GM23338 (cell line): ENCODE measurements around the gene ASPDH. TPM values are rescaled to one million over a fixed set of nuclear protein-coding genes. Genes with fewer than 3 reads are reported as not detected.

Experiments used
- ATAC-seq: fragments of 200-7000 bp; cut with Tn5 transposase; 3 replicates; pipeline ENCODE4 v1.9.1; 2020
- DNase-seq: peaks from one replicate; pipeline ENCODE4 v3.0.0-alpha.2; 2015; ENCODE audit warnings: low spot score
- H2AFZ ChIP-seq: fragments of 200-600 bp; sonication (generic); 2 replicates; pipeline ENCODE4 v1.8.0; 2016; ENCODE audit warnings: antibody characterized with exemption, mild to moderate bottlenecking, moderate library complexity
- H3F3A ChIP-seq: fragments of 200-600 bp; sonication (generic); replicated peaks from 2 replicates; pipeline ENCODE4 v1.8.0; 2017; ENCODE audit warnings: antibody characterized with exemption, mixed run types, low read depth
- H3K27ac ChIP-seq: fragments of 200-600 bp; sonication (generic); 2 replicates; pipeline ENCODE4 v1.6.1; 2016; ENCODE audit warnings: low read depth
- H3K27me3 ChIP-seq: fragments of 200-600 bp; sonication (generic); 2 replicates; pipeline ENCODE4 v1.8.0; 2016; ENCODE audit warnings: mild to moderate bottlenecking, mixed run types, moderate library complexity; ENCODE audit not compliant: insufficient read depth
- H3K36me3 ChIP-seq: fragments of 200-600 bp; sonication (generic); 2 replicates; pipeline ENCODE4 v1.8.0; 2016; ENCODE audit warnings: mild to moderate bottlenecking; ENCODE audit not compliant: insufficient read depth
- H3K4me1 ChIP-seq: fragments of 200-600 bp; sonication (generic); 2 replicates; pipeline ENCODE4 v1.8.0; 2016; ENCODE audit warnings: mild to moderate bottlenecking, moderate library complexity; ENCODE audit not compliant: insufficient read depth
- H3K4me2 ChIP-seq: fragments of 200-600 bp; sonication (generic); 2 replicates; pipeline ENCODE4 v1.7.1; 2017; ENCODE audit warnings: mixed run types
- H3K4me3 ChIP-seq: fragments of 200-600 bp; sonication (generic); 2 replicates; pipeline ENCODE4 v1.6.1; 2016; ENCODE audit warnings: mixed run types
- H3K79me2 ChIP-seq: fragments of 200-600 bp; sonication (generic); replicated peaks from 2 replicates; pipeline ENCODE4 v1.8.0; 2017; ENCODE audit warnings: mild to moderate bottlenecking; ENCODE audit not compliant: insufficient read depth
- H3K9me2 ChIP-seq: fragments of 200-600 bp; sonication (generic); 2 replicates; pipeline ENCODE4 v1.8.0; 2017; ENCODE audit not compliant: insufficient read depth
- H4K20me1 ChIP-seq: fragments of 200-600 bp; sonication (generic); replicated peaks from 2 replicates; pipeline ENCODE4 v1.8.0; 2017; ENCODE audit warnings: mild to moderate bottlenecking; ENCODE audit not compliant: insufficient read depth
- H3K27ac Mint-ChIP-seq: 2 replicates; pipeline ENCODE4 v1.8.0; 2020; ENCODE audit warnings: inconsistent platforms, mild to moderate bottlenecking, moderate library complexity, mixed read lengths
- H3K27me3 Mint-ChIP-seq: 3 replicates; pipeline ENCODE4 v1.8.0; 2022; ENCODE audit warnings: low read depth, mild to moderate bottlenecking, moderate library complexity, mixed read lengths, inconsistent platforms; ENCODE audit not compliant: insufficient read depth, poor library complexity
- H3K36me3 Mint-ChIP-seq: 3 replicates; pipeline ENCODE4 v1.8.0; 2021; ENCODE audit warnings: low read depth, mild to moderate bottlenecking, inconsistent platforms, moderate library complexity, mixed read lengths
- H3K4me1 Mint-ChIP-seq: 3 replicates; pipeline ENCODE4 v1.8.0; 2020; ENCODE audit warnings: mild to moderate bottlenecking, inconsistent platforms, mixed read lengths
- H3K4me3 Mint-ChIP-seq: 3 replicates; pipeline ENCODE4 v1.8.0; 2021; ENCODE audit warnings: moderate library complexity, mild to moderate bottlenecking, inconsistent platforms, mixed read lengths
- H3K9me3 Mint-ChIP-seq: 3 replicates; pipeline ENCODE4 v1.8.0; 2020; ENCODE audit warnings: moderate library complexity, mild to moderate bottlenecking, inconsistent platforms, mixed read lengths
- EZH2phosphoT487 ChIP-seq: fragments of 200-600 bp; sonication (generic); IDR thresholded peaks from one replicate; pipeline ENCODE4 v1.8.1; 2018; ENCODE audit warnings: antibody characterized with exemption; ENCODE audit not compliant: unreplicated experiment
- JUNB ChIP-seq: IDR thresholded peaks from one replicate; pipeline ENCODE4 v1.6.1; 2016; ENCODE audit warnings: antibody characterized with exemption; ENCODE audit not compliant: unreplicated experiment
- NANOG ChIP-seq: IDR thresholded peaks from 2 replicates; pipeline ENCODE4 v1.6.1; 2016; ENCODE audit warnings: antibody characterized with exemption, borderline replicate concordance
- POLR2AphosphoS5 ChIP-seq: IDR thresholded peaks from 2 replicates; pipeline ENCODE4 v1.6.1; 2016; ENCODE audit warnings: antibody characterized with exemption, low read depth
- REST ChIP-seq: IDR thresholded peaks from one replicate; pipeline ENCODE4 v1.6.1; 2018; ENCODE audit warnings: antibody characterized with exemption; ENCODE audit not compliant: unreplicated experiment
- STAT1 ChIP-seq: IDR thresholded peaks from one replicate; pipeline ENCODE4 v1.6.1; 2016; ENCODE audit warnings: antibody characterized with exemption; ENCODE audit not compliant: unreplicated experiment
- ZNF114 ChIP-seq: fragments of 250-450 bp; sonication (Bioruptor Pico); IDR thresholded peaks from 2 replicates; pipeline ENCODE4 v1.5.0; 2020; ENCODE audit warnings: mild to moderate bottlenecking, moderate library complexity
- ZNF331 ChIP-seq: fragments of 250-450 bp; sonication (Bioruptor Pico); IDR thresholded peaks from 2 replicates; pipeline ENCODE4 v1.5.0; 2020; ENCODE audit warnings: low read depth, mild to moderate bottlenecking, moderate library complexity
- polyA plus RNA-seq: library from polyadenylated mRNA; unstranded; fragments of >200 nt; fragmentation: Nextera tagmentation; extraction: Ambion mirVana; gene quantifications from 2 replicates; pipeline ENCODE4 v1.2.1, GENCODE V29; 2016
- total RNA-seq: library from RNA; depleted of rRNA; stranded (reverse); fragments of >200 nt; shearing (Covaris generic); gene quantifications from 2 replicates; pipeline ENCODE4 v1.2.3, GENCODE V29; 2014
- TF ChIP-seq, protein P1 (sequence below): IDR thresholded peaks from 2 replicates; pipeline ENCODE4 v1.6.1; 2016; ENCODE audit warnings: antibody characterized with exemption
- TF ChIP-seq, protein P2 (sequence below): fragments of 250-450 bp; sonication (Bioruptor Pico); IDR thresholded peaks from 2 replicates; pipeline ENCODE4 v1.5.0; 2020; ENCODE audit warnings: mild to moderate bottlenecking, moderate library complexity
- TF ChIP-seq, protein P3 (sequence below), 2 experiments: fragments of 200-600 bp in 1 of 2; sonication (generic) in 1 of 2; conservative IDR thresholded peaks; 2 replicates each; pipeline versions ENCODE4 v1.5.1 to v1.6.1; 2016 to 2017; ENCODE audit warnings: antibody characterized with exemption in 2 of 2, low read depth in 2 of 2, mild to moderate bottlenecking in 2 of 2, moderate library complexity in 1 of 2

Gene ASPDH
- total and polyA plus RNA-seq, 2 experiments from 2014 or later = not detected

GRCh38 chr19:50488389-50489194 lies 25.1 kb downstream of the ASPDH start:
- DNase-seq = no peak
- Mint-ChIP-seq H3K4me3 (no peak overlapping the region), H3K27me3 (peaks cover 5% of the 10 kb centered on the region), H3K36me3 (peaks cover 57% of the 10 kb centered on the region), H3K9me3 (peaks cover 99% of the 10 kb centered on the region), H3K27ac (no peak overlapping the region), H3K4me1 (no peaks in the 10 kb centered on the region; the same call in 2 of the 3 replicates)
- peaks cover 19% of the 10 kb centered on the region; the same call in 1 of the 2 replicates for H3K4me1 ChIP-seq
- no peaks in the 10 kb centered on the region for H3K9me2 ChIP-seq
- no peak overlapping the region for H3K27ac ChIP-seq
- no peaks in the 10 kb centered on the region for H4K20me1 ChIP-seq
- H3K4me3 ChIP-seq = no peak overlapping the region; the same call in 1 of the 2 replicates
- ATAC-seq = no peak
- H2AFZ ChIP-seq = no peak overlapping the region
- 0 out of 2 replicates have a peak, but pooled peaks cover 4% of the 10 kb centered on the region for H3F3A ChIP-seq
- H3K36me3 ChIP-seq = peaks cover 9% of the 10 kb centered on the region
- H3K79me2 ChIP-seq = no peaks in the 10 kb centered on the region
- peak overlapping the region; percentile 69; the same call in 1 of the 2 replicates for H3K4me2 ChIP-seq
- H3K27me3 ChIP-seq = peaks cover 69% of the 10 kb centered on the region
- no peak for TF ChIP-seq POLR2AphosphoS5
- TF ChIP-seq, protein P1, sequence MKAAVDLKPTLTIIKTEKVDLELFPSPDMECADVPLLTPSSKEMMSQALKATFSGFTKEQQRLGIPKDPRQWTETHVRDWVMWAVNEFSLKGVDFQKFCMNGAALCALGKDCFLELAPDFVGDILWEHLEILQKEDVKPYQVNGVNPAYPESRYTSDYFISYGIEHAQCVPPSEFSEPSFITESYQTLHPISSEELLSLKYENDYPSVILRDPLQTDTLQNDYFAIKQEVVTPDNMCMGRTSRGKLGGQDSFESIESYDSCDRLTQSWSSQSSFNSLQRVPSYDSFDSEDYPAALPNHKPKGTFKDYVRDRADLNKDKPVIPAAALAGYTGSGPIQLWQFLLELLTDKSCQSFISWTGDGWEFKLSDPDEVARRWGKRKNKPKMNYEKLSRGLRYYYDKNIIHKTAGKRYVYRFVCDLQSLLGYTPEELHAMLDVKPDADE = no peak
- no peak for TF ChIP-seq ZNF331 (CRISPR knock-in tag)
- TF ChIP-seq REST = no peak
- TF ChIP-seq, protein P2, sequence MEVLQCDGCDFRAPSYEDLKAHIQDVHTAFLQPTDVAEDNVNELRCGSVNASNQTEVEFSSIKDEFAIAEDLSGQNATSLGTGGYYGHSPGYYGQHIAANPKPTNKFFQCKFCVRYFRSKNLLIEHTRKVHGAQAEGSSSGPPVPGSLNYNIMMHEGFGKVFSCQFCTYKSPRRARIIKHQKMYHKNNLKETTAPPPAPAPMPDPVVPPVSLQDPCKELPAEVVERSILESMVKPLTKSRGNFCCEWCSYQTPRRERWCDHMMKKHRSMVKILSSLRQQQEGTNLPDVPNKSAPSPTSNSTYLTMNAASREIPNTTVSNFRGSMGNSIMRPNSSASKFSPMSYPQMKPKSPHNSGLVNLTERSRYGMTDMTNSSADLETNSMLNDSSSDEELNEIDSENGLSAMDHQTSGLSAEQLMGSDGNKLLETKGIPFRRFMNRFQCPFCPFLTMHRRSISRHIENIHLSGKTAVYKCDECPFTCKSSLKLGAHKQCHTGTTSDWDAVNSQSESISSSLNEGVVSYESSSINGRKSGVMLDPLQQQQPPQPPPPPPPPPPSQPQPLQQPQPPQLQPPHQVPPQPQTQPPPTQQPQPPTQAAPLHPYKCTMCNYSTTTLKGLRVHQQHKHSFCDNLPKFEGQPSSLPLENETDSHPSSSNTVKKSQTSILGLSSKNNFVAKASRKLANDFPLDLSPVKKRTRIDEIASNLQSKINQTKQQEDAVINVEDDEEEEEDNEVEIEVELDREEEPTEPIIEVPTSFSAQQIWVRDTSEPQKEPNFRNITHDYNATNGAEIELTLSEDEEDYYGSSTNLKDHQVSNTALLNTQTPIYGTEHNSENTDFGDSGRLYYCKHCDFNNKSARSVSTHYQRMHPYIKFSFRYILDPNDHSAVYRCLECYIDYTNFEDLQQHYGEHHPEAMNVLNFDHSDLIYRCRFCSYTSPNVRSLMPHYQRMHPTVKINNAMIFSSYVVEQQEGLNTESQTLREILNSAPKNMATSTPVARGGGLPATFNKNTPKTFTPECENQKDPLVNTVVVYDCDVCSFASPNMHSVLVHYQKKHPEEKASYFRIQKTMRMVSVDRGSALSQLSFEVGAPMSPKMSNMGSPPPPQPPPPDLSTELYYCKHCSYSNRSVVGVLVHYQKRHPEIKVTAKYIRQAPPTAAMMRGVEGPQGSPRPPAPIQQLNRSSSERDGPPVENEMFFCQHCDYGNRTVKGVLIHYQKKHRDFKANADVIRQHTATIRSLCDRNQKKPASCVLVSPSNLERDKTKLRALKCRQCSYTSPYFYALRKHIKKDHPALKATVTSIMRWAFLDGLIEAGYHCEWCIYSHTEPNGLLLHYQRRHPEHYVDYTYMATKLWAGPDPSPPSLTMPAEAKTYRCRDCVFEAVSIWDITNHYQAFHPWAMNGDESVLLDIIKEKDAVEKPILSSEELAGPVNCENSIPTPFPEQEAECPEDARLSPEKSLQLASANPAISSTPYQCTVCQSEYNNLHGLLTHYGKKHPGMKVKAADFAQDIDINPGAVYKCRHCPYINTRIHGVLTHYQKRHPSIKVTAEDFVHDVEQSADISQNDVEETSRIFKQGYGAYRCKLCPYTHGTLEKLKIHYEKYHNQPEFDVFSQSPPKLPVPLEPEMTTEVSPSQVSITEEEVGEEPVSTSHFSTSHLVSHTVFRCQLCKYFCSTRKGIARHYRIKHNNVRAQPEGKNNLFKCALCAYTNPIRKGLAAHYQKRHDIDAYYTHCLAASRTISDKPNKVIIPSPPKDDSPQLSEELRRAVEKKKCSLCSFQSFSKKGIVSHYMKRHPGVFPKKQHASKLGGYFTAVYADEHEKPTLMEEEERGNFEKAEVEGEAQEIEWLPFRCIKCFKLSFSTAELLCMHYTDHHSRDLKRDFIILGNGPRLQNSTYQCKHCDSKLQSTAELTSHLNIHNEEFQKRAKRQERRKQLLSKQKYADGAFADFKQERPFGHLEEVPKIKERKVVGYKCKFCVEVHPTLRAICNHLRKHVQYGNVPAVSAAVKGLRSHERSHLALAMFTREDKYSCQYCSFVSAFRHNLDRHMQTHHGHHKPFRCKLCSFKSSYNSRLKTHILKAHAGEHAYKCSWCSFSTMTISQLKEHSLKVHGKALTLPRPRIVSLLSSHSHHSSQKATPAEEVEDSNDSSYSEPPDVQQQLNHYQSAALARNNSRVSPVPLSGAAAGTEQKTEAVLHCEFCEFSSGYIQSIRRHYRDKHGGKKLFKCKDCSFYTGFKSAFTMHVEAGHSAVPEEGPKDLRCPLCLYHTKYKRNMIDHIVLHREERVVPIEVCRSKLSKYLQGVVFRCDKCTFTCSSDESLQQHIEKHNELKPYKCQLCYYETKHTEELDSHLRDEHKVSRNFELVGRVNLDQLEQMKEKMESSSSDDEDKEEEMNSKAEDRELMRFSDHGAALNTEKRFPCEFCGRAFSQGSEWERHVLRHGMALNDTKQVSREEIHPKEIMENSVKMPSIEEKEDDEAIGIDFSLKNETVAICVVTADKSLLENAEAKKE (CRISPR knock-in tag) = no peak
- no peak for TF ChIP-seq ZNF114
- TF ChIP-seq JUNB = no peak
- no peak for TF ChIP-seq NANOG
- no peak for TF ChIP-seq EZH2phosphoT487
- TF ChIP-seq STAT1 = no peak
- TF ChIP-seq, protein P3, sequence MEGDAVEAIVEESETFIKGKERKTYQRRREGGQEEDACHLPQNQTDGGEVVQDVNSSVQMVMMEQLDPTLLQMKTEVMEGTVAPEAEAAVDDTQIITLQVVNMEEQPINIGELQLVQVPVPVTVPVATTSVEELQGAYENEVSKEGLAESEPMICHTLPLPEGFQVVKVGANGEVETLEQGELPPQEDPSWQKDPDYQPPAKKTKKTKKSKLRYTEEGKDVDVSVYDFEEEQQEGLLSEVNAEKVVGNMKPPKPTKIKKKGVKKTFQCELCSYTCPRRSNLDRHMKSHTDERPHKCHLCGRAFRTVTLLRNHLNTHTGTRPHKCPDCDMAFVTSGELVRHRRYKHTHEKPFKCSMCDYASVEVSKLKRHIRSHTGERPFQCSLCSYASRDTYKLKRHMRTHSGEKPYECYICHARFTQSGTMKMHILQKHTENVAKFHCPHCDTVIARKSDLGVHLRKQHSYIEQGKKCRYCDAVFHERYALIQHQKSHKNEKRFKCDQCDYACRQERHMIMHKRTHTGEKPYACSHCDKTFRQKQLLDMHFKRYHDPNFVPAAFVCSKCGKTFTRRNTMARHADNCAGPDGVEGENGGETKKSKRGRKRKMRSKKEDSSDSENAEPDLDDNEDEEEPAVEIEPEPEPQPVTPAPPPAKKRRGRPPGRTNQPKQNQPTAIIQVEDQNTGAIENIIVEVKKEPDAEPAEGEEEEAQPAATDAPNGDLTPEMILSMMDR (conservative IDR thresholded peaks at IDR 0.05; ENCODE audit: low read depth in 2 of 2) = no peak
